Cardiac muscle cell (in vitro differentiated cells and primary cell): ENCODE measurements around the gene MCMBP. TPM values are rescaled to one million over a fixed set of nuclear protein-coding genes. Genes with fewer than 3 reads are reported as not detected.

ENCODE experiments used
- DNase-seq, 2 donors: peaks; one replicate each; pipeline versions ENCODE4 v3.0.0 to v3.0.0-alpha.2; 2010 to 2017; ENCODE audit warnings: low read depth in 1 of 2, low spot score in 1 of 2
- H3K27ac ChIP-seq: fragments of 200-600 bp; sonication (generic); 2 replicates; pipeline ENCODE4 v1.5.1; 2016
- H3K27me3 ChIP-seq: fragments of 200-600 bp; sonication (generic); 2 replicates; pipeline ENCODE4 v1.6.0; 2016; ENCODE audit warnings: control low read depth
- H3K36me3 ChIP-seq: fragments of 200-600 bp; sonication (generic); 2 replicates; pipeline ENCODE4 v1.5.1; 2016; ENCODE audit warnings: control low read depth
- H3K4me1 ChIP-seq: fragments of 200-600 bp; sonication (generic); 2 replicates; pipeline ENCODE4 v1.8.1; 2017; ENCODE audit warnings: low read depth, mild to moderate bottlenecking, mixed run types
- H3K4me3 ChIP-seq: fragments of 200-600 bp; sonication (generic); 2 replicates; pipeline ENCODE4 v1.5.1; 2016; ENCODE audit warnings: mild to moderate bottlenecking
- H3K9me3 ChIP-seq: fragments of 200-600 bp; sonication (generic); 2 replicates; pipeline ENCODE4 v1.5.1; 2017; ENCODE audit warnings: low read depth, mild to moderate bottlenecking, control low read depth
- CTCF ChIP-seq: IDR thresholded peaks from 2 replicates; pipeline ENCODE4 v1.5.1; 2012; ENCODE audit warnings: low read depth, mild to moderate bottlenecking, low read length
- polyA plus RNA-seq: library from polyadenylated mRNA; unstranded; fragments of >200 nt; fragmentation: Nextera tagmentation; extraction: Ambion mirVana; gene quantifications from 2 replicates; pipeline ENCODE4 v1.2.1, GENCODE V29; 2016
- total RNA-seq: library from RNA; depleted of rRNA; stranded (reverse); fragments of >200 nt; gene quantifications from 2 replicates; pipeline ENCODE4 v1.2.3, GENCODE V29; 2016

The MCMBP gene
- total and polyA plus RNA-seq, 2 experiments from 2014 or later = 29.2 to 39.7 TPM

GRCh38 chr10:119849031-119849789 is 23.4 kb downstream of the MCMBP start:
- no peaks in the 10 kb centered on the region for H3K4me1 ChIP-seq
- no peak overlapping the region for H3K4me3 ChIP-seq
- no peak overlapping the region for H3K27ac ChIP-seq
- no peaks in the 10 kb centered on the region for H3K27me3 ChIP-seq
- peaks cover 74% of the 10 kb centered on the region for H3K36me3 ChIP-seq
- no peaks in the 10 kb centered on the region for H3K9me3 ChIP-seq
- DNase-seq = peak in 1 of 2 donors; percentile 86
- TF ChIP-seq CTCF = no peak

- Histone ChIP-seq H3K4me1 (no peaks in the 10 kb centered on the region), H3K4me3 (no peak overlapping the region), H3K27me3 (no peaks in the 10 kb centered on the region), H3K9me3 (no peaks in the 10 kb centered on the region), H3K27ac (no peak overlapping the region), H3K36me3 (peaks cover 80% of the 10 kb centered on the region)
- TF ChIP-seq CTCF = no peak
- DNase-seq = no peak
These were observed 27.0 kb downstream of the MCMBP start for GRCh38 chr10:119845656-119846055.

- no peak overlapping the region for H3K4me3 ChIP-seq
- no peak for TF ChIP-seq CTCF
- no peaks in the 10 kb centered on the region for H3K4me1 ChIP-seq
- H3K27me3 ChIP-seq = no peaks in the 10 kb centered on the region
- H3K9me3 ChIP-seq = no peaks in the 10 kb centered on the region
- peaks cover 60% of the 10 kb centered on the region for H3K36me3 ChIP-seq
- no peak overlapping the region for H3K27ac ChIP-seq
- no peak for DNase-seq
These were observed 38.5 kb downstream of the MCMBP start for GRCh38 chr10:119834188-119834587.

GRCh38 chr10:119832951-119833350 is 39.7 kb downstream of the MCMBP start:
- Histone ChIP-seq H3K4me1 (no peaks in the 10 kb centered on the region), H3K27me3 (no peaks in the 10 kb centered on the region), H3K36me3 (peaks cover 59% of the 10 kb centered on the region), H3K4me3 (no peak overlapping the region), H3K9me3 (no peaks in the 10 kb centered on the region), H3K27ac (no peak overlapping the region)
- TF ChIP-seq CTCF = no peak
- DNase-seq = no peak

GRCh38 chr10:119831656-119832055 is 41.0 kb downstream of the MCMBP start:
- Histone ChIP-seq H3K9me3 (no peaks in the 10 kb centered on the region), H3K27me3 (no peaks in the 10 kb centered on the region), H3K27ac (no peak overlapping the region), H3K4me3 (no peak overlapping the region), H3K36me3 (peaks cover 53% of the 10 kb centered on the region), H3K4me1 (no peaks in the 10 kb centered on the region)
- DNase-seq = no peak
- no peak for TF ChIP-seq CTCF
